Chondrocyte (in vitro differentiated cells): ENCODE results near the gene ZNF622. TPM values are rescaled to one million over a fixed set of nuclear protein-coding genes. Genes with fewer than 3 reads are reported as not detected.
"Not testable (repeated sequence)": the region's sequence is repeated elsewhere in the genome, so short reads cannot be mapped to it uniquely, and the experiment has no call there.

Experiments used
- DNase-seq: peaks from one replicate; pipeline ENCODE4 v3.0.0; 2021; ENCODE audit warnings: mixed read lengths, low spot score
- H3K27ac Mint-ChIP-seq: one replicate; pipeline ENCODE4 v1.8.0; 2021; ENCODE audit warnings: mild to moderate bottlenecking, moderate library complexity, mixed read lengths; ENCODE audit not compliant: unreplicated experiment
- H3K27me3 Mint-ChIP-seq: 2 replicates; pipeline ENCODE4 v1.8.0; 2021; ENCODE audit warnings: low read depth, mixed read lengths
- H3K36me3 Mint-ChIP-seq: 2 replicates; pipeline ENCODE4 v1.8.0; 2021; ENCODE audit warnings: low read depth, mixed read lengths
- H3K4me1 Mint-ChIP-seq: 2 replicates; pipeline ENCODE4 v1.8.0; 2021; ENCODE audit warnings: low read depth, mild to moderate bottlenecking, mixed read lengths
- H3K4me3 Mint-ChIP-seq: one replicate; pipeline ENCODE4 v1.8.0; 2021; ENCODE audit warnings: mild to moderate bottlenecking, moderate library complexity, mixed read lengths; ENCODE audit not compliant: unreplicated experiment
- H3K9me3 Mint-ChIP-seq: 2 replicates; pipeline ENCODE4 v1.8.0; 2021; ENCODE audit warnings: low read depth, mixed read lengths
- total RNA-seq: library from RNA; stranded (reverse); gene quantifications from 3 replicates; pipeline ENCODE4 v1.2.1, GENCODE V29; 2021
- TF ChIP-seq, protein P1 (sequence below): fragments of 200-600 bp; sonication (generic); IDR thresholded peaks from 2 replicates; pipeline ENCODE4 v1.5.0; 2021; ENCODE audit warnings: antibody characterized with exemption, mild to moderate bottlenecking, moderate library complexity

Gene ZNF622
- total RNA-seq, 1 donor from 2014 or later, result 32.7 TPM

DNA sequence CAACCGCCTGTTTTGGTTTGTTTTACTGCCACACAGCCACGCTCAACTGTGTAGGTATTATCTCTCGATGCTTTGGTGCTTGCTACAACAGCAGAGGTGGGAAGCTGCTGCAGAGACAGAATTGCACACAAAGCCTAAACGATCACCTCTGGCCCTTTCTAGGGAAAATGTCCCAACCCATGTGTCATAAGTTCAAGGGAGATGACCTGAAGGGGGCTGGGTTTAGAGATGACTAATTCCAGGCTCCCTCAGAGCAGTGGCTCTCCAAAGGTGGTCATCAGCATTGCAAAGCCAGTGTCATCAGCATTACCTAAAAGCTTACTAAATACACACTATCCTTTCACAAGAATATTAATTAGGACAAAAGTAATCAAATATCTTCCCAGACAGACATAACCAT is 10.9 kb downstream of the ZNF622 start:
- no peaks in the 10 kb centered on the region for H3K9me3 Mint-ChIP-seq
- no peak overlapping the region for H3K27ac Mint-ChIP-seq
- no peaks in the 10 kb centered on the region for H3K27me3 Mint-ChIP-seq
- TF ChIP-seq, protein P1, sequence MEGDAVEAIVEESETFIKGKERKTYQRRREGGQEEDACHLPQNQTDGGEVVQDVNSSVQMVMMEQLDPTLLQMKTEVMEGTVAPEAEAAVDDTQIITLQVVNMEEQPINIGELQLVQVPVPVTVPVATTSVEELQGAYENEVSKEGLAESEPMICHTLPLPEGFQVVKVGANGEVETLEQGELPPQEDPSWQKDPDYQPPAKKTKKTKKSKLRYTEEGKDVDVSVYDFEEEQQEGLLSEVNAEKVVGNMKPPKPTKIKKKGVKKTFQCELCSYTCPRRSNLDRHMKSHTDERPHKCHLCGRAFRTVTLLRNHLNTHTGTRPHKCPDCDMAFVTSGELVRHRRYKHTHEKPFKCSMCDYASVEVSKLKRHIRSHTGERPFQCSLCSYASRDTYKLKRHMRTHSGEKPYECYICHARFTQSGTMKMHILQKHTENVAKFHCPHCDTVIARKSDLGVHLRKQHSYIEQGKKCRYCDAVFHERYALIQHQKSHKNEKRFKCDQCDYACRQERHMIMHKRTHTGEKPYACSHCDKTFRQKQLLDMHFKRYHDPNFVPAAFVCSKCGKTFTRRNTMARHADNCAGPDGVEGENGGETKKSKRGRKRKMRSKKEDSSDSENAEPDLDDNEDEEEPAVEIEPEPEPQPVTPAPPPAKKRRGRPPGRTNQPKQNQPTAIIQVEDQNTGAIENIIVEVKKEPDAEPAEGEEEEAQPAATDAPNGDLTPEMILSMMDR, result no peak
- peaks cover 25% of the 10 kb centered on the region for H3K36me3 Mint-ChIP-seq
- DNase-seq, result no peak
- H3K4me1 Mint-ChIP-seq, result peaks cover 22% of the 10 kb centered on the region
- H3K4me3 Mint-ChIP-seq, result no peak overlapping the region

DNA sequence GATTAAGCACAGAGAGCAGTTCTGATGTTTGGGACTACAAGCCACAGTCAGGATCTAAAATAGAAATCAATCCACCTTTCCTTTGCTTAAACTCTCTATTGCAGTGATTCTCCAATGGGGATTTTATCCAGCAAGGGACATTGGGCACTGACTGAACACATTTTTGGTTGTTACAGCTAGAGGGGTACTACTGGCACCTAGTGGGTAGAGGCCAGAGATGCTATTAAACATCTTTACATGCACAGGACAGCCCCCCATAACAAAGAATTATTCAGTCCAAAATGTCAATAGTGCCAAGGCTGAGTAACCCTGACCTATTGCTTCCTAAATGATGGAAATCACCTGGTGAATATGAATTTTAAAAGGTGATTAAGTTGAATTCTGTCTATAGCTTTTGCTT is 12.0 kb downstream of the ZNF622 start:
- TF ChIP-seq, protein P1, result peak; percentile 17
- H3K27me3 Mint-ChIP-seq, result no peaks in the 10 kb centered on the region
- peaks cover 16% of the 10 kb centered on the region for H3K4me1 Mint-ChIP-seq
- H3K9me3 Mint-ChIP-seq, result no peaks in the 10 kb centered on the region
- H3K4me3 Mint-ChIP-seq, result no peak overlapping the region
- H3K36me3 Mint-ChIP-seq, result peaks cover 29% of the 10 kb centered on the region
- no peak overlapping the region for H3K27ac Mint-ChIP-seq
- no peak for DNase-seq

DNA sequence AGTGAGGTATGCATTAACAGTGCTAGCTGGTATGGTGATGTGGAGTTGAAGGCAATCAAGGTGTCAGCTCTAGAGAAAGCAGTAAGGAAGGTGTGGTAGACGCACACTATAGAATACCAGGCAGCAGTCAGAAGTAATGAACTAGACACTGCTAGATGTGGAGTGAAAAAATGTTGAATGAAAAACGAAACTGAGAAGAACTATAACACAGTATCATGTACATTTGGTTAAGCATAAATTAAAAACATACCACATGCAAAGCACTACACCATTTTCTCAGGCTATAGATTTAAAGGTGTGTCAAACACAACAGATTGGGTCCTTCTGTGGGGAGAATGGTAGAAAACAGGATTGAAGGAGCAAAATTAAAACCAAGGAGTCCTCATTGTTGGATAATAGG is 15.4 kb downstream of the ZNF622 start:
- TF ChIP-seq, protein P1, result no peak
- no peak for DNase-seq
- H3K4me1 Mint-ChIP-seq, result no peaks in the 10 kb centered on the region

DNA sequence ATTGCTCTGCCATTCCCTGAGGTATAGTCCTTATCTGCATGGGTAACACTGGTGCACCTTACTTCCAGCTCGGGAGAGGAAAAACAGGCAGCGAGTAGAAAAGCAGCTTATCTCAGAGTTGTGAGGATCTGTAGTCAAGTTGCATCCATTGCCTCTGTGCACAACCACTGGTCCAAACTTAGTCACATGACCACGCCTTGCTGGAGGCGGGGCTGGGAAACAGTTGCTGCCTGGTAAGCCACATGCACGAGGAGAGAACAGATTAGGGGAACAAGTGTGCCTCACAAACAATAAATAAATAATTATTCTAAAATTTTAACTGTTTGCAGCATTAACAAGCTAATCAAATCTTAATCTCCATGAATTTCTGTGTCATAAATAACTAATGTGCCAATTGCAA is 18.6 kb downstream of the ZNF622 start:
- Mint-ChIP-seq H3K4me1 (no peaks in the 10 kb centered on the region), H3K9me3 (no peaks in the 10 kb centered on the region), H3K27me3 (no peaks in the 10 kb centered on the region), H3K27ac (no peak overlapping the region), H3K4me3 (no peak overlapping the region), H3K36me3 (peaks cover 27% of the 10 kb centered on the region)
- TF ChIP-seq, protein P1, result no peak
- DNase-seq, result no peak

More for the DNA sequence above, 15.4 kb downstream of the ZNF622 start:
- Mint-ChIP-seq H3K36me3 (peaks cover 33% of the 10 kb centered on the region), H3K4me3 (no peak overlapping the region), H3K27ac (no peak overlapping the region), H3K9me3 (no peaks in the 10 kb centered on the region), H3K27me3 (no peaks in the 10 kb centered on the region)

DNA sequence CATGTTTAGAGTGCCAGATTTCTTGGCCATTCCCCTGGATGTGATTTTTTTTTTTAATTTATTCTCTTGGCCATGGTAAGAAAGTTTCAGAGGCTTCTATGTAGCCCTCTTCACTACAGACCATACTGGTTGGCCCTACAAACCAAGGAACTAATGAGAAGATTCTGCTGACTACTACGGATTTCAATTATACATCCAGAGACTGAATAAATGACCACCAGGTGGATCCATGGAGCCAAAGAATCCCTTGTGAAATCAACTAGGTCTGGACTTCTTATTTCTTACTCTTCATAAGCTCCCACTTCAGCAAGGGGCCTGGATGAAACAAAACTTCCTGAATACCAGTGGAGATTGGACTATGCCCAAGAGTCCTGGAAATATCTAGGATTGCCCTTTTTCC is 27.6 kb downstream of the ZNF622 start:
- H3K4me1 Mint-ChIP-seq, result no peaks in the 10 kb centered on the region
- no peak overlapping the region for H3K4me3 Mint-ChIP-seq
- DNase-seq, result no peak
- peaks cover 13% of the 10 kb centered on the region for H3K27me3 Mint-ChIP-seq
- H3K27ac Mint-ChIP-seq, result no peak overlapping the region
- no peaks in the 10 kb centered on the region for H3K36me3 Mint-ChIP-seq
- no peaks in the 10 kb centered on the region for H3K9me3 Mint-ChIP-seq
- TF ChIP-seq, protein P1, result peak; percentile 47

DNA sequence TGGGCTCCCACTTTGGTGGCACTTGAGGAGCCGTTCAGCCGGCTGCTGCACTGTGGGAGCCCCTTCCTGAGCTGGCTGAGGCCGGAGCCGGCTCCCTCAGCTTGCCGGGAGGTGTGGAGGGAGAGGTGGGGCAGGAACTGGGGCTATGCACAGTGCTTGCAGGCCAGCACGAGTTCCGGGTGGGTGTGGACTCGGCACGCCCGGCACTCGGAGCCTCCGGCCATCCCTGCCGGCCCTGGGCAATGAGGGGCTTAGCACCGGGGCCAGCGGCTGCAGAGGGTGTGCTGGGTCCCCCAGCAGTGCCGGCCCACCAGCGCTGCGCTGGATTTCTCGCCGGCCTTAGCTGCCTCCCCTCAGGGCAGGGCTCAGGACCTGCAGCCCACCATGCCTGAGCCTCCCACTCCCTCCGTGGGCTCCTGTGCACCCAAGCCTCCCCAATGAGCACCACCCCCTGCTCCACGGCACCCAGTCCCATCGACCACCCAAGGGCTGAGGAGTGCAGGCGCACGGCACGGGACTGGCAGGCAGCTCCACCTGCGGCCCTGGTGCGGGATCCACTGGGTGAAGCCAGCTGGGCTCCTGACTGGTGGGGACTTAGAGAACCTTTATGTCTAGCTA is 29.4 kb downstream of the ZNF622 start:
- H3K36me3 Mint-ChIP-seq, H3K4me3 Mint-ChIP-seq, H3K4me1 Mint-ChIP-seq, DNase-seq, H3K9me3 Mint-ChIP-seq, H3K27ac Mint-ChIP-seq: not testable (repeated sequence)
- peaks cover 27% of the 10 kb centered on the region for H3K27me3 Mint-ChIP-seq
